Testis (tissue), 2 donors: ENCODE results near the gene SOAT2.

Experiments
- POLR2A ChIP-seq: fragments of 450-650 bp; IDR thresholded peaks from one replicate; pipeline ENCODE4 v1.6.1; 2017; ENCODE audit warnings: antibody characterized with exemption, mild to moderate bottlenecking, moderate library complexity
- TF ChIP-seq, protein P1 (sequence below), 3 experiments: fragments of 450-650 bp in 2 of 3; fragments of 200-600 bp in 1 of 3; sonication (generic) in 1 of 3; IDR thresholded peaks; one replicate each; pipeline ENCODE4 v1.5.1; 2016 to 2019; ENCODE audit warnings: antibody characterized with exemption in 3 of 3, mild to moderate bottlenecking in 2 of 3, moderate library complexity in 1 of 3

DNA sequence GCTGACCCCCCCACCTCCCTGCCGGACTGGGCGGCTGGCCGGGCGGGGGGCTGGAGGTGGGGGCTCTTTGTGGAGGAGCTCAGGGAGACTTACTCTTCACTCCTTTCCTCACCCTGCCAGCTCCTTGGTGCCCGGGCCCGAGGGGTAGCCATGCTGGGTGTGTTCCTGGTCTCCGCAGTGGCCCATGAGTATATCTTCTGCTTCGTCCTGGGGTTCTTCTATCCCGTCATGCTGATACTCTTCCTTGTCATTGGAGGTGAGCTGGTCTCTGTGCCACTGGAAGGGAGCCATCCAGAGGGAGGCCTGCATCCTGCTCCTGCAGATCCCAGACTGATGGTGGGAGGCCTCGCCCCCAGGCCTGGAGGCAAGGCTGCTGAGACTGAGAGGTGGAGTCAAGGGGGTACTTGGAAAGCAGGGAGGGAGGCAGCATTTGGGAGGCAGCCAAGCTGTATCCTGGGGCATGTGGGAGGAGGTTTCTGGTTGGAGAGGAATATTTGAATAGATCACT, 19.7 kb downstream of the SOAT2 start:
- TF ChIP-seq, protein P1, sequence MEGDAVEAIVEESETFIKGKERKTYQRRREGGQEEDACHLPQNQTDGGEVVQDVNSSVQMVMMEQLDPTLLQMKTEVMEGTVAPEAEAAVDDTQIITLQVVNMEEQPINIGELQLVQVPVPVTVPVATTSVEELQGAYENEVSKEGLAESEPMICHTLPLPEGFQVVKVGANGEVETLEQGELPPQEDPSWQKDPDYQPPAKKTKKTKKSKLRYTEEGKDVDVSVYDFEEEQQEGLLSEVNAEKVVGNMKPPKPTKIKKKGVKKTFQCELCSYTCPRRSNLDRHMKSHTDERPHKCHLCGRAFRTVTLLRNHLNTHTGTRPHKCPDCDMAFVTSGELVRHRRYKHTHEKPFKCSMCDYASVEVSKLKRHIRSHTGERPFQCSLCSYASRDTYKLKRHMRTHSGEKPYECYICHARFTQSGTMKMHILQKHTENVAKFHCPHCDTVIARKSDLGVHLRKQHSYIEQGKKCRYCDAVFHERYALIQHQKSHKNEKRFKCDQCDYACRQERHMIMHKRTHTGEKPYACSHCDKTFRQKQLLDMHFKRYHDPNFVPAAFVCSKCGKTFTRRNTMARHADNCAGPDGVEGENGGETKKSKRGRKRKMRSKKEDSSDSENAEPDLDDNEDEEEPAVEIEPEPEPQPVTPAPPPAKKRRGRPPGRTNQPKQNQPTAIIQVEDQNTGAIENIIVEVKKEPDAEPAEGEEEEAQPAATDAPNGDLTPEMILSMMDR (IDR thresholded peaks at IDR 0.05), result no peak
- no peak for TF ChIP-seq POLR2A
